Head of caudate nucleus (tissue), 42 donors: ENCODE measurements around the gene IQSEC3.

Experiments
- DNase-seq, 42 donors: peaks; one replicate each; pipeline versions ENCODE4 v3.0.0 to v3.0.0-alpha.2; 2020 to 2021; ENCODE audit warnings: mixed read lengths in 7 of 42
- intact Hi-C: fragments of 100-400 bp; cut with DNase I; formaldehyde crosslinking; loops from one replicate; pipeline ENCODE4 v1.15.0; 2022

IQSEC3 gene

DNA sequence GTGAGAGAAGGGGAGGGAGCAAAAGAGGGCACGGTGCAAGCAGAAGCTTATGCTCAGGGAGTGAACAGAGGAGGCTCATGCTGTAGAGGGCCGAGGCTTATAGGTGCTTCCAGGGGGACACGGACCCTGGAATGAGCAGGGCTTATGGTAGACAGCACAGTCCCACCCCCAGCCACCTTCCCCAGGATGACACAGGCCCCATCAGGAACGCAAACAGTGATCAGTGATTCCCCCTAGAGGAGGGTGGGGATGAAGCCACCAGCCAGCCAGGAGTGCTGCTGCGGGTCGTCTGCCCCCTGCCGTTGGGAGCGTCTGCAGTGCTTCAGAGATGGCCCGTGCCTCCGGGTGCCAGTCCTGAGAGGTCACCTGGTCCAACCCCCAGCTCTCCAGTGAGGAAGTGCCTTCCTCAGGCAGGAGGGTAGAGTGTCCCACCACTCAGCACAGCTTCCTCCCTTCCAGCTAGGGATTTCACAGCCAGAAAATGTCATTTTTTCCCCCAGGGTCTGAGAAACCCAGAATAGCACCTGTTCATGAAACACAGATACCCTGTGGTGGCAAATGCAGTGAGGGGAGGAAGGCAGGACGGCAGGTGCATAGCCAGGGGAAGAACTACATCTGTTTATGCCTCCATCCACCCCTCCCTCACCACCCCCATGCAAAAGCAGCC lies 86.6 kb downstream of the IQSEC3 start:
- DNase-seq: peak; percentile 48 to 85 (median 70)
- intact Hi-C loops: no loop called here

DNA sequence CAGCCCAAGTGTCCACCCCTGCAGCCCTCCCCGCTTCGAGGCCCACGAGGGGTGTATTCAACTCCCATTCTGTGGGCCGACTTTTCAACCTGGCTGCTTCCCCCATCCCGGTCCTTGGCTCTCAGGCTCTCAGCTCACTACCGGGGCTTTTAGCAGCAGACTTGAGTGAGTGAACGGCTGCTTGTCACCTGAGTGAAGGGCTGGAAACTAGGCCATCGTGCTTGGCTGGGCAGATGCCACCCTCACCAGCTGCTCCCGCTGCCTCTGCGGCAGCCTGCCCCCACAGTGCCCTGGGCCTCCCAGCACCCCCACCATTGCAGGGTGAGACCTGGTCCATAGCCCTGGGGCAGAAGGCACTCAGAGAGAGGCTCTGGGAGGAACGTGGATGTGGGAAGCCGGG lies 87.5 kb downstream of the IQSEC3 start:
- intact Hi-C loops: no loop called here
- DNase-seq: no peak

DNA sequence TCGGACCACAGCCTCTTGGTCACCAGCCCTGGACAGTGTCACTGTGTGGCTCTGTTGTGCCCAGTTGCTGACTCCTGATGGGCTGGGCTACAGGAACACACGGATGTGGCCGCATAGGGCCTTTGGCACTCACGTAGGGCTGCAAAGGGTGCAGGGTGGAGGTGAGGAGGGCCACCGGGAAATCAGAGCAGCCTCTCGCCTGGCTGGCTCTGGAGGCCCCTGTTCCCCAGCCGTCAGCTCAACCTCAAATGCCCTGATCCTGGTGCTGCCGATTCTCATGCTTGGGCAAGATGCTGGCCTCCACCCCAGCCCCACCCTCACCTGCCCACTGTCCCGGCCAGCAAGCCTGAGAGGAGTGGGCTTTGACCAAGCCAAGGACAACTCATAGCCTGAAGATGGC lies 88.4 kb downstream of the IQSEC3 start:
- no peak for DNase-seq
- intact Hi-C loops: no loop called here

DNA sequence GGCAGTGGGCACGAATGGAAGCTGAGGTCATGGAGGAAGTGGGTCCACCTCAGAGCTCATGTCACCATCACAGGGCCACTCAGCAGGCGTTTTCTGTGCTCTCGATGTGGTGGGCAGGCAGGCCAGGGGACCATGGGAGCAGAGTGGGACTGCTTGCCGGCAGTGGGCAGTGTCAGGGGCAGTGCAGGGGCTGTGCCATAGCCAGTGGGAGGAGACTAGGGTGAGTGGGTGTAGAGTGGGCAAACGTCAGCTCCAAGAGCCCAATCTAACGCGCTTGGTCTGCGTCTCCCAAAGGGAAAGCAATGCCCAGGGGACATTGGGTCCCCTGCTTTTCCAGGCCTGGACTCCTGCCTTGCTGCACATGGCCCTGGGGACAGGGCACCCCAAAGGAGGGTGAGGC lies 89.1 kb downstream of the IQSEC3 start:
- DNase-seq: no peak
- intact Hi-C loops: no loop called here

DNA sequence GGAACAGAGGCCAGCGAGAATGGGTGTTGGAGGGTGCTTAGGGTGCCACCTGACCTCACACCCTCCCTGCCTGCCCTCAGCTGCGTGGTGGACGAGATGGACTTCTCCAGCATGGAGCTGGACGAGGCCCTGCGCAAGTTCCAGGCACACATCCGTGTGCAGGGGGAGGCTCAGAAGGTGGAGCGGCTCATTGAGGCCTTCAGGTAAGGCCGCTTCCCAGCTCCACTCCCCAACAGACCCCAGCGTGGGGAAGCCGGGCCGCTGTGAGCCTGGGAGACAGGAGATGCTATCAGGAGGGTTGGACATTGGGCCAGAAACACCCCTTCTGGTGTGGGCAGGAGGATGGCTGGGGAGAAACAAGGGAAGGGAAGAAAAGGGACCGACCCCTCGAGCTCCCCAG lies 90.4 kb downstream of the IQSEC3 start:
- intact Hi-C loops: no loop called here
- DNase-seq: no peak

DNA sequence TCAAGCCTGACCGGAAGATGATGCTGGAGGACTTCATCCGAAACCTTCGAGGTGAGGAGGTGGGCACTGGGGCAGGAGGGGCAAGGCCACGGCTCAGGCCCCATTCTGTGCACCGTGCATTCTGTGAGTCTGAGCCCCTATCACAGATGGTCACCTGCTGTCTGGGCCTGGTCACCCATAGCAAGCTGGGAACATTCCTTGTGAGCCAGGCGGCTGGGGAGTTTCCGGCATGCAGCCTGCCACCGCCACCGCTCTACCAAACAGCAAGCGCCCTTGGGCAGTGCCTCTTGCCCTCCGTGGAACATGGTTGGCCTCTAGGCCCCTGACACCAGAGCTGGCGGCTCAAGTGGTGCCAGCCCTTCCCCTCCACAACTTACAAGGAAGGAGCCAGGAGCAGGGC lies 91.1 kb downstream of the IQSEC3 start:
- intact Hi-C loops: no loop called here
- DNase-seq: no peak

DNA sequence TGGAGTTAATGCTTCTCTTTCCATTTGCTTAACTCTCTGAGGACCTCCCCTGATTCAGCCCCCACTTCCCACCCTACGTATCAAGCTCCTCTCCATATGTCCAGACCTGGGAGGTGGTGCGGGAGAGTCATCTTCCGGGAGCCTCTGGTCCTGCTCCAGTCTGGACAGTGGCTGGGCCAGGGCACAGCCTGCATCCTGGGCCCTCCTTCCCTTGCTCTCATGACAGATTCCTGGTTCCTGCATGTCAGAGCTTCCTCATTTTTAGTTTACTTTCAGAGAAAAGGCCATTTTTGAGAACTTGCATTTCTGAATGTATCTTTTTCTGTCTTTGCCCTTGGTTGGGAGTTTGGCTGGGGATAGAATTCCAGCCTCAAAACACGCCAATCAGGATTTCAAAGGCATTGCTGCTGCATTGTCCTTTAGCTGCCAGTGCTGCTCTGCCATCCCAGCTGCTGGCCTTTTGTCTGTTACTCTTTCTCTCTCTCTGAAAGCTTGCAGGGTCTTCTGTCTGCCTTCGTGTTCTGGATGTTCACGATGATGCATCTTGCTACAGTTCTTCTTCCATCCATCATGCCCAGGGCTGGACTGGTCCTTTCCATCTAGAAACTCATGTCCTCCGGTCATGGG lies 92.7 kb downstream of the IQSEC3 start:
- intact Hi-C loops: no loop called here
- no peak for DNase-seq

DNA sequence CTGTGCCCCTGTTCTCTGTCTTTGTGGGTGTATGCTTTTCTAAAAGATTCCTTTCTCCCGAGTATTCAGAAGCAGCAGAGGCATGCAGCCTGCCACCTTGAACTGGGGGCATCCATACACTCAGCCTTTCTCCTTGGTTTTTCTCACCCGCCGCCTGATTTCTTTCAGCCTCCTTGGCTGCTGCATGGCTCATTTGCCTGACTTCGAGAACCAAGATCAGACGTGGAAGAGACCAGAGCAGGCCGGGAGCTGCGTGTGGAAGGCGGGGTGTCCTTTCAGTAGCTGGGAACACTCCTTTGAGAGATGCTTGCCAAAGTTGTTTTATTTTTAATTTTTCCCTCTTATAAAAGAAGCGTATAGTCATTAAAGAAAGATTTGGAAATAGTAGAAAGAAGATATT lies 94.3 kb downstream of the IQSEC3 start:
- intact Hi-C loops: no loop called here
- no peak for DNase-seq

DNA sequence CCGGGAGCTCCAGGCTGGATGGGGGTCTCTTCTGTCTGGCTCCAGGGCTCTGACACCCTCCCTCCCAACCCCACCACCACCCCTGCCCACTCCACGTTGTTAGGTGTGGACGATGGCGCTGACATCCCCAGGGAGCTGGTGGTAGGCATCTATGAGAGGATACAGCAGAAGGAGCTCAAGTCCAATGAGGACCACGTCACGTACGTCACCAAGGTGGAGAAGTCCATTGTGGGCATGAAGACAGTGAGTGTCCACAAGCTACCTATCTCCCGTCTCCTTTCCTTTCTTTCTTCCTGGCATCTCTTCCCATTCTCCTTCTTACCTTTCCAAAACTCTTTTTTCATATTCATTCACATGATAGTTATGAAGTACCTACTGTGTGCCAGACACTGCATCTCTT lies 95.3 kb downstream of the IQSEC3 start:
- DNase-seq: no peak
- intact Hi-C loops: no loop called here

DNA sequence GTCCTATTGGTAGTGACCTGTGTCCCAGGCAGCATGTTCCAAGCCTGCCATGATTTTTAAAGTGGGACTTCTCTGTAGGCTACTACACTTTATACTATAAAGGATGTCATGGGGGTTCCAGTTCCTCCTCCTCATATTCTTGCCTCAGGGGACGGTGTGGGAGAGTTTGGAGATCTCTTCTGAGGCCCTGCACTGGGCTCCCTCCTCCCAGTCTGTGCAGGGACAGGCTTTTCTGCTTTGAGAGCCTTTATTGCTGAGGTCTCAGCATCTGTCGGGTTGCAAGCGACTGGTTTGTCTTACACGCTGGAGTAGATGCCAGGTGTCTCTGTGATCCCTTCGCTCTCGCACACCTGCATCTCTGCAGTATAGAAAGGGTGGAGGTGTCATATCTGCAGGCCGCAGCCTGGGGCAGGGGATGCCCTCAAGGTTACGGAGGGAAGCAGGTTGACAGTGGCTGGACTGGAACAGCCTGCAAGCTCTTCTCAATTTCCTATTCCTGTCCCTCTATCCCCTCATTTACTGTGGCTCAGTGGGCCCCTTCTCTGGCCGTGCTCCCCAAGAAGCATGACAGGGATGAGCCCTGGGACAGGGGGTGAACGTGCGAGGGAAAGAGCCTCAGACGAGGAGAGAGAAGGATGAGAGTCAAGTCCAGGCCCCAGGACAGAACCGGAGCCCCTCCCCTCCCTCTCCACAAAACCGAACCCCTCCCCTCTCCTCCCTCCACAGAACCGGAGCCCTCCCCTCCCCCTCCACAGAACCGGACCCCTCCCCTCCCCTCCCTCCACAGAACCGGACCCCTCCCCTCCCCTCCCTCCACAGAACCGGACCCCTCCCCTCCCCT lies 96.1 kb downstream of the IQSEC3 start:
- intact Hi-C loops: no loop called here
- no peak for DNase-seq

DNA sequence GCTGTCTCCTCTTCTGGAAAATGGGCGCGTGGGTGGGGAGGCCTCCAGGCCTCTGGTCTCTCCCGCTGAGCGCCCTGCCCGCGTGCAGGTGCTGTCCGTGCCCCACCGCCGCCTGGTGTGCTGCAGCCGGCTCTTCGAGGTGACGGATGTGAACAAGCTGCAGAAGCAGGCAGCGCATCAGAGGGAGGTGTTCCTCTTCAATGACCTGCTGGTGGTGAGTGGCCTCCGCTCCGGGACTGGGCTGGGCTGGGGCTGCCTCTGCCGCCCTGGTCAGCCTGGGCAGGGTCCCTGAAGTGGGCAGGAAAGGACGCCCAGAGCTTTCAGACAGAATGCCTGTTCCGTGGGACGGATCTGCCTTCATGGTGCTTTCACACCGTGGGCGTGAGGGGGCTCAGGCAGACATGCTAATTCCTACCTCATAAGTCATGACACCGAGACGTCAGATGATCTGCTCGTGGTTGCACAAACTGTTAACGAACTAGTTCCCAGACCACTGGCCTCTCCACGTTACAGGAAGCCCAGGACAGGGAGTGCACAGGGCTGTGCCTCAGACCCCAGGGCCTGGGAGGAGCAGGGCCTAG lies 96.9 kb downstream of the IQSEC3 start:
- DNase-seq: peak in 22 of 42 donors; percentile 12 to 70 (median 48)
- intact Hi-C loops: no loop called here

DNA sequence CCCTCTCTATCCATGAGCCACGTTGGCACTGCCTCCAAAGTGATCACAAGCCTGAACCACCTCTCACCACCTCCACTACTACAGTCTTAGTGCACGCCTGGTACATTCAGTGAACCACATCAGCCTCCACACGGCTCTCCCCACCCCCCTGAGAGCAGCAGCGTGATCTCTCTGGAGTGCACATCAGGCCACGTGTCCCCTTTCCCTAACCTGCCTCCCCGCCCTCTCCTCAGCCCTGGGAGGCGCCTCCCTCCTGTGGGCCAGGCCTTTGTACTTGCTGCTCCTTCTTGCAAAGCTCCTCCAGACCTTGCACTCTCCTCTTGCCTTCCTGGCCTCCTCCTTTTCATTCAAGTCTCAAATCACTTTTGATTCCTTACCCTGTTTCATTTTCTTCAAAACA lies 97.6 kb downstream of the IQSEC3 start:
- intact Hi-C loops: no loop called here
- peak; percentile 46 to 95 (median 82) for DNase-seq

DNA sequence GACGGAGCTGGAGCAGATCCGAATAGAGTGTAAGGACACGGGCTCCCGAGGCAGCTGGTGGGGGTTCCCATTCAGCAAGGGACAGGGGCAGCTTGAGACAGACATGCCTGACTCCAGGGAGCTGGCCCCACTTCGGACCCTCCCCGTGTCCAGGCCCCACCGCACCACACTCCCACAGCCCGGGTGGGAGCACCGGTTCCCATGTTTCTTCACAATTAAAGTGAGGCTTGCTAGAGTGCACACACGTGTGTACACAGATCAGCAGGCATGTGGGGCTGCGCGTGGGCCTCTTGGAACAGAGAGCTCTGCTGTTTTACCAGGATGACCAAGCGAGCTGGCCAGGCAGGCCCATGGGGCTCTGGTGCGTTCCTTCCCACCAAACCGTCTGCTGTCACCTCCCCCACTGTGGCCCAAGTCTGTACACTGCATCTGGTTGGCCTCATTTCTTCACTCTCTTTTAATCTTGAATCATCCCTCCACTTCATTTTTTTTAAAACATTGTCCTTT lies 99.3 kb downstream of the IQSEC3 start:
- DNase-seq: no peak
- intact Hi-C loops: no loop called here

DNA sequence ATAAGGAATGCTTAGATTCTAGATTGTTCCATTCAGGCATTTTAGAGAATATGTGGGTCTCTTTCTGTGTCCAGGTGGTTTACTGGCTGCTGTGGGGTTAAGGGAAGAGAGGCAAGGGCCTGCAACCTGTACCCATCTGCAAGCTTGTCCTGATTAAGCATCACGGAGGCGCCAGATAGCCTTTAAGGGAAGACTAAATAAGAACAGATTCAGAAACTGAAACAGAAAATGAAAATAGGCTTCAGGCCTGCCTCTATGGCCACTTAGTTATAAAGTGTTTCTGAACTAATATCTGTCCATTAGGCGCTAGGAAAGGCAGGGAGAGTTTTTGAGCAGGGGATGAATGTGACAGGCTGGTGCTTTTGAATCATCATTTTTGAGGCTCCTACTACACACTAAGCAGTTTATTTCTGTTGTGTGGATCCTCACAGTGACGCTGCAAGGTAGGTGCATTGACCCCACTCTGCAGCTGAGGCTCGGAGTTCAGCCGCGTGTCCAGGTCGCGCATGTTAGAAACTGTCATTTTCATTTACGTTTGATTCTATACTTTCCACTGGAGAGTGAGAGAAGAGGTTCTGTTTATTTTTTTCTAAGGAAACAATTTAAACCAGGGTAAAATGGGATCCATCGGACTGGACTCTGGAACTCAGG lies 100.0 kb downstream of the IQSEC3 start:
- no peak for DNase-seq
- intact Hi-C loops: no loop called here

DNA sequence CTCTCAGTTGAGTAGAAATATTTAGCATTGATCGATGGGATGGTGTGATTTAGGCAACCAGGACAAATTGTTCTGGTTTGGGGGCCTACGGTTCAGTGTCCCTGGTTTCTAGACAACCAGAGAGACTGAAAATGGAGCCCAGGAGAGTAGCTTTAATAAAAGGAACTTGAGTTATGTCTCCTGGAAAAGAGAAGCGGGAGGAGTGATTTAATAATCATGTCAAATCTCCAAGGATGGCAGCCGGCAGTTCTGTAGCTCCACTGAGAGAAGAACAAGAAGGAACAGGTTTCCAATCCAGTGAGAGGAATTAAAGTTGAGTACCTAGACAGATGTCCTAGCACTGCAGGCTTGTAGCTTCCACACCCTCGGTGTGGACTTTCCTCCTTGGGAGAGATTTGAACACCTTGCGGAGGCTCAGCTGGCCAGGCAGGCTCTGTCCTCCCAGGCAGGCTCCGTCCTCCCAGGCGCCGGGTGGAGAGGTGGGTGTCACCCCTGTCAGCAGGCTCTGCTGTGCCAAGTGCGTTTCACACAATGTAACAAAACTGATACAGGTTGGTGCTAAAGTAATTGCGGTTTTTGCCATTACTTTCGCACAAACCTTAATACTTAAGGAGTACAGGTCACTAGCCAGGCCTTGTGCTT lies 101.5 kb downstream of the IQSEC3 start:
- intact Hi-C loops: no loop called here
- DNase-seq: no peak

DNA sequence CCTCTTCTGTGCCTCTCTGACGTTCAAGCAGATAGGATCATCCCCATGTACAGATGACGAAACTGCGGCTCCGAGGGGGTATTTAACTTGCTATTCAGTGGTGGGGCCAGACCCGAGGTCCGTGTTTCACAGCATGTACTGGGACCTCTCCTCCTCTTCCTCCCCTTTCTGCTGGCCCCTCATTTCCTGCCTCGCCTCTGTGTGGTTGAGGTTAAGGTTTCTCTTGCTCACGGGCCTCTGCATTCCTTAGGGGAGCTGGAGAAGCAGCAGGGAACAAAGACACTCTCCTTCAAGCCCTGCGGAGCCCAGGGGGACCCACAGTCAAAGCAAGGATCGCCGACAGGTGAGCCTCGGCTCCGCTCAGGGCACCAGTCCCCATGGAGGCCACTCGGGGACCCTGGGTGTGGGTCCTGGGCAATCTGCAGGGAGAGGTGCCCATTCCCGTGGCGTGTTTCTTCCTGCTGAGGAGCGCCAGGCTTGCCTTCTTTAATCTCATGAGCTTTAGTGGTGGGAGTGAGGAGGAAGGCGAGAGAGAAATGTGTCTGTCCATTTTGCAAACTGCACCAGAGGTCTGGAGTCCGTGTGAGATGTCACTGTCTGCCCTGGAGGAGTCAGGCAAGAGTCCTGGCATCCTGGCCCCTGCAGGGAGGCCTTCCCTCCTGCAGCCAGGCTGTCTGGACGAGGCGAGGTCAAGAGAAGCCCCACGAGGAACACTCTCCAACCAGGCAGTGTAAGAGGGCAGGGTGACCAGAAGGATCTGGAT lies 102.4 kb downstream of the IQSEC3 start:
- no peak for DNase-seq
- intact Hi-C loops: no loop called here

DNA sequence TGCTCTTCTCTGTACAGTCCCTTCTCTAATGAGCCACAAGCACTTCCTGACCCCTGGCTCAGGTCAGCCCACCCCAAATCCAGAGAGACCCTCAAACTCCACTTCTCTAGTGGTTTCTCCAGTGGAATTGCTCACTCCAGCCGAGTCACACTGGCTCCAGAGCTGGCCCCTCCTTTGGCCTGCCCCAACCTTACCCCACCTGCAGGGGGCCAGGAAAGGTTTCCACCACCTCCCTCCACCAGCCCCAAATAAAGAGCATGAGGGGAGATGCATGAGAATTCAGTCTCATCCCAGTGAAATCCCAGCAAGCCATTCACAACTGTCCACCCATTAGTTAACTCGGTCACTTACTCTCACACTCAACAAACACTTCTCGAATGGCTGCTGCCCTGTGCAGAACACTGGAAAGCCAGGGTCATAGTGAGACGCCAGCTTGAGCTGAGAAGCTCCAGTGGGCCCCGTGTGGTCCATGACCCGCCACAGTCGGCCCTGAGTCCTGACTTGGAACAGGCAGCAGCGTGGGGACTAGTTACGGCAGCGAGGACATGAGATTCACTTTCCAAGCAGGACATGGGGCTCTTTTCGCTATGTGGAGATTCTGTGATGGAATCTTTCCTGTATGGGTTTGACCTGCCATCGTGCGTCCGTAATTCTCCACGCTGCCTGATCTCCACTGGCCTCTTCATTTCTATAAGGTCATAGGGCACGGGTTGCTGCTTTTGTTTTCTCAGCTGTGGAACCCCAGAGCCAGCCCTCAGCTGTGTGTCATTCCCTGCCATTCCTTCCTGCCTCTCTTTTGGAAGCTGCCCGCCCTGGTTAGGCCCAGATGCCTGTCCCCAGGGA lies 103.2 kb downstream of the IQSEC3 start:
- intact Hi-C loops: no loop called here
- no peak for DNase-seq
